GM19193 (cell line): ENCODE measurements around the gene PLPPR2.

Source experiments
- POLR2A ChIP-seq: IDR thresholded peaks from 4 replicates; pipeline ENCODE4 v1.6.1; 2011; ENCODE audit not compliant: insufficient read depth, insufficient read length; ENCODE audit errors: extremely low read depth

The PLPPR2 gene

GRCh38 chr19:11355160-11356073, at the start of gene PLPPR2:
PLPPR2 (plus strand) TSS chr19:11355432; CDS start chr19:11357674, 2,242 bp downstream.
- TF ChIP-seq POLR2A: no peak

GRCh38 chr19:11306337-11306736, 48.9 kb upstream of the PLPPR2 start:
- TF ChIP-seq POLR2A: no peak

- no peak for TF ChIP-seq POLR2A
Measured at GRCh38 chr19:11321191-11322126, 33.8 kb upstream of the PLPPR2 start.

GRCh38 chr19:11322269-11323024, 32.8 kb upstream of the PLPPR2 start:
- no peak for TF ChIP-seq POLR2A

GRCh38 chr19:11323601-11324078, 31.6 kb upstream of the PLPPR2 start:
- no peak for TF ChIP-seq POLR2A

- no peak for TF ChIP-seq POLR2A
Measured at GRCh38 chr19:11324079-11324661, 31.1 kb upstream of the PLPPR2 start.

- no peak for TF ChIP-seq POLR2A
Measured at GRCh38 chr19:11324748-11325389, 30.4 kb upstream of the PLPPR2 start.

- no peak for TF ChIP-seq POLR2A
Measured at GRCh38 chr19:11325544-11325943, 29.7 kb upstream of the PLPPR2 start.

GRCh38 chr19:11330127-11330526, 25.1 kb upstream of the PLPPR2 start:
- no peak for TF ChIP-seq POLR2A

- TF ChIP-seq POLR2A: no peak
Measured at GRCh38 chr19:11331502-11331901, 23.7 kb upstream of the PLPPR2 start.

- no peak for TF ChIP-seq POLR2A
Measured at GRCh38 chr19:11332822-11333221, 22.4 kb upstream of the PLPPR2 start.

- TF ChIP-seq POLR2A: no peak
Measured at GRCh38 chr19:11335449-11336146, 19.6 kb upstream of the PLPPR2 start.

GRCh38 chr19:11337080-11337479, 18.2 kb upstream of the PLPPR2 start:
- no peak for TF ChIP-seq POLR2A
